ENCODE measurements around the gene ANKRD60.

Gene ANKRD60

DNA sequence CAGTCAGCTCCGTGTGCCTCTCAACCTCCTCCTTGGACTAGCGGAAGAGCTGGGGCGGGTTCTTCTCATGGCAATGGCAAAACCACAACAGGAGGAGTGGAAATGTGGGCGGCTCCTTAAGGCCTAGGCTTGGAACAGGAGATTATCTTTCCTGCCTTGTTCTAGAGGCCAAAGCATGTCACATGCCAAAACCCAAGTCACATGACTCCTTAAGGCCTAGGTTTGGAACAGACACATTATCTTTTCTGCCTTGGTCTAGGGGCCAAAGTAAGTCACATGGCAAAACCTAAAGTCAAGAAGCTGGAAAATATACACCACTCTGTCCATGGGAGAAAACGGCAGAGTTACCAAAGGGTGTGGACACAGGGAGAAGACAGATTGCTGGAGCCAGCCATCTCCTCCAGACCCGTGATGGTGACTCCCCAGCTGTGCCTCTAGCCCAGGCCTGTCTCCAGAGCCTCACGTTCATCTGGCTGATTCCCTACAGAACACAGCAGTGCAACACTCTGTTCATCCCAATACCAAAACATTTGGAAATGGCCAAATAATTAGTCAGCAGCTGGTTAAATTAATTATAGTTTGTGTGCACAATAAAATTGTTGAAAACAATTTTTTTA, 34.2 kb downstream of the ANKRD60 start:
- no peak for DNase-seq (ENCODE audit: low read depth in 2 of 2, low spot score in 1 of 2)

DNA sequence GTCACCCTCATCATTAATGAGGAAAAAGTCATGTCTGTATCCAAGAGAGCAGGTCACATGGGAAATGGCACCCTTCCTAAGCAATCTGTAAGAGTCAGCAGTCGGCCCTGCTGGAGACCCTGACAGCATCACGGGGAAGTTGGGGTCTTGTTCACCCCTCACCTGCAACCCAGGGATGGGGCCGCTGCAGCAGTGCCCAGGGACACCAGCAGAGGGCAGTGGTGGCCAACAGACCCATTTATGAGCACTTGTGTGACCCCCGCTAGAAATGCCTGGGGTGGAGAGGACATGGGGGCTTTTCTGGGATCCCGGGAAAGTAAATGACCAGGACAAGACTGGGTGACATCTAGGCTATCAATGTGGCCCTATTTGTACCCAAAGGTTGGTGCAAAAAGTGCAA, 35.9 kb downstream of the ANKRD60 start:
- peak in 1 of 2 donors; percentile 6 for DNase-seq (ENCODE audit: low read depth in 2 of 2, low spot score in 1 of 2)

DNA sequence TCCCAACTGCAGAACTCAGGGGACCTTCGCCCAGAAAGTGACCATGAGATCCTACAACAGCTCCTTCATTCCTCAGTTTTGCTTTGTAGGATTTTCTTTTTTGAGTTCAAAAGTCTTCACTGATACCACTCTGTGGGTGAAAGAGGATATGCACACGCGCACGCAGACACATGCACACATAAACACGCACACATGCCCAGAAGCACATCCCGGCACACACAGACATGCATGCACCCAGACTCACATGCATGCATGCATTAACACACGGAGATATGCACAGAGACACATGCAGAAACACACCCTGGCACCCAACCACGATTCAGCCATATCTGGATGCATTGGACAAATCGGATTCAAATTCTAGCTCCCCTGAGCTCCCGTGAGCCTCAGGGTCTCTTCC, 36.4 kb downstream of the ANKRD60 start:
- no peak for DNase-seq (ENCODE audit: low read depth in 2 of 2, low spot score in 1 of 2)

DNA sequence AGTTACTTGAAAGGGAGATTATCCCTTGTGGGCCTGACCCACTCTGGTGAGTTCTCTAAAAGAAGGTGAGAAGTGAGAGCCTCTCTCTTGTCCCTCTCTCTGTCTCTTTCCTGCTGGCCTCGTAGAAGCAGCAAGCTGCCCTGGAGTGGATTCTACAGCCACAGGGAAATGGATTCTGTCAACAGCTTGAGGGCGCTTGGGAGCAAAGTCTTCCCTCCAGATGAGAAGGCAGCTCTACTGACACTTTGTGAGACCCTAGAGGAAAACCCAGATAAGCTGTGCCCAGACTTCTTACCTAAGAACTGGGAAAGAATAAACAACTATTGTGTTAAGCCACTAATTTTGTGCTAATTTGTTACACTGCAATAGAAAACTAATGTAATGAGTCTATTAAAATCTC, 39.9 kb downstream of the ANKRD60 start:
- DNase-seq (ENCODE audit: low read depth in 2 of 2, low spot score in 1 of 2): no peak

DNA sequence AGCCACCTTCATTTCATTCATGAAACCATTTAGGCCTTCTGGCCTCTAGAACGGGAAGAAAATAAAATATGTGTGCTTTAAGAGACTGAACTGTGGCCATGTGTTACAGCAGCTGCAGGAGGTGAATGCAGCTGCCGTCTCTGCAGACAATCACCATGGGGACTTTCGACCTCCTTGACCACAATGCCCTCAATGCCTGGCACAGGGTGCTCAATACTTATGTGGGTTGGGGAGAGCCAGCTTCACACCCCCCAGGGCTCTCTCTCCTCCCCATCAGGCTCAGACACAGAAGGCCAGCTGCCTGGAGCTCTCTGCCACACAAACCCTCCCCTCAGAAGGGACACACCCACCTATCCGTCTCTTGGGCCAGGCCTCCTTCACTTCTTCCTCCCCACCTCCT, 43.5 kb downstream of the ANKRD60 start:
- DNase-seq (ENCODE audit: low read depth in 2 of 2, low spot score in 1 of 2): no peak

DNA sequence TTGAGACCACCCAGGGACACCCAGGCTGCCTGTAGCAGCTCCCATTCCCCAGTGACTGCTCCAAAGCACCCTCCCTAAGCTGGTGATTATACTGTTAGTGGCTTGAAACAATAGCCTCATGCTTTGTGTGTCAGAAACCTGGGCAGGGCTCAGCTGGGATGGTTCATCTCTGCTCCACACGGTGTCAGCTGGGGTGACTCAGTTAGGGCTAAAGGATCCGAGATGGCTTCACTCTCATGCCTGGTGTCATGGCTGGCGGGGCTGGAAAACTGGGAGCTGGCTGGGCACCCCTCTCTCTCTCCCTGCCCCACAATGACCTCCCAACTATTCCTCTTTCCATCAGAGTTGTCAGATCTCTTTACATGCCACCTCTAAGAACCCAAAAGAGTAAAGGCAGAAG, 44.4 kb downstream of the ANKRD60 start:
- DNase-seq (ENCODE audit: low read depth in 2 of 2, low spot score in 1 of 2): no peak

DNA sequence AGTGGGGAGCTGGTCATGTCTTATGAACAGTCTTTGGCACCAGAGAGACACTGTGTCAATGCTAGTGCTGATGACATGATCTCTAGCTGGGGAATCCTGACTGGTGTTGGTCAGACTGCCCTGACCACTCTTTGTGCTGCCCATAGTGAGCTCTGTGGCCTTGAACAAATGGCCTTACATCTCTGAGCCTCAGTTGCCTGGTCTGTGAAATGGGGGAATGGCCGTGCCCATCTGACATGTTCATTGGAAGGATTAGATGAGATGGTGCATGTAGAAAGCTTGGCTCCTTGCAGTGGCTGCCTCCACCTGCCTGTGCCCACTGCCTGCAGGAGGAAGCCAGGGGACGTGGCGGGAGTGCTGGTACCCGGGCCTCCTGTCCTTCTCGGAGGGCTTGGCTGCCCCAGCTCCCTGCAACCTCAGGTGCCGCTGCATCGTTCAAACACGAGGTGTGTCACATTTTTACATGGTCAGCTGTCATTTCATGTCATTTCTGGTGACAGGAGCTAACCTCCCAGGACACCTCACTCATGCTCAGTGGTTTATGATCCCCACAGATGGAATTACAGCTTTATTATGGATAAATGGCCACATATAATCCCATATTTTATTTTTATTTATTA, 45.8 kb downstream of the ANKRD60 start:
- no peak for DNase-seq (ENCODE audit: low read depth in 2 of 2, low spot score in 1 of 2)

DNA sequence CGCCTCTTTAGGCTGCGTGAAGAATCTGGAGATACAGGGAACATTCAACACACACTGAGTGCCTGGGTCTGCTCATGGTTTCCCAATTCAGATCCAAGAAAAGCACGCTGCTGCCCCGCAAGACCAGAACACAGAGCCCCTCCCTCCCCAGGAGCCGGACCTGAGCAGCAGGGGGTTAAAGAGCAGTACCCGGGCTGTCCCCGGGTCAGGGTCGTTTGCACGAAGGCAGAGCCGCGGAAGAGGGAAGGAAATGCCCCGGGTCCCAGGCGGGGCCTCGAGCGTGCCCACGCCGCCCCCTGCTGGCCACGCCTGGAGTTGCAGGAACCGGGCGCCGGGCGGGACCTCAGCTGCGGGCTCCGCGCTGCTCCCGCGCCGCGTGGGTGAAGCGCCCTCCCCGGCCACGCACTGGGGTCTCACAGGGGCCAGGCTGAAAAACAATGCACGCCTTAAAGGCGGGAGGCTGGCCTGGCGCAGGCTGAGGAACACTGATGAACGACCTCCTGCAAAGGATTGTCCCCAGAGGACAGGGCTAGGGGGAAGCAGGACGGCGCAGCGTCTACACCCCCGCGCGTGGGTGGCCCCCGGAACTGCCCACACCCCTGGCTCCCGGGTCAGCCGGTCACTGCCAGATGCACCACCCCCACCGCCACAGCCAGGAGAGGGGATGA, 48.9 kb downstream of the ANKRD60 start:
- peak; percentile 10 to 28 for DNase-seq (ENCODE audit: low read depth in 2 of 2, low spot score in 1 of 2)

DNA sequence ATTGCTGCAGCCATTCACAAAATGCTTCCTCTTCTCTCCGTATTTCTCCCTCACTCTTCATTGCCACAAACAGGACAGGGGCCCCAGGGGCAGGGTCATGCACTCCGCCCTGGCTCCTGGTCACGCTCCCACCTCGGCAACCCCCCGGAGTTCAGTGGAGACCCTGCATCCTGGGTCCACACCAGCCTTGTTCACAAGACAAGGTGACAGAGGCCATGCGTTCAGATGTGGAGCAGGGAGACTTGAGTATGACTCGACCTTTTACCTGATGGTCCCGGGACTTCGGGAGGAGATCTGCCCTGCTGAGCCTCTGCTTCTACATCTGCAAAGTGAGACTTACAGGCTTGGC, 49.4 kb downstream of the ANKRD60 start:
- no peak for DNase-seq (ENCODE audit: low read depth in 2 of 2, low spot score in 1 of 2)

DNA sequence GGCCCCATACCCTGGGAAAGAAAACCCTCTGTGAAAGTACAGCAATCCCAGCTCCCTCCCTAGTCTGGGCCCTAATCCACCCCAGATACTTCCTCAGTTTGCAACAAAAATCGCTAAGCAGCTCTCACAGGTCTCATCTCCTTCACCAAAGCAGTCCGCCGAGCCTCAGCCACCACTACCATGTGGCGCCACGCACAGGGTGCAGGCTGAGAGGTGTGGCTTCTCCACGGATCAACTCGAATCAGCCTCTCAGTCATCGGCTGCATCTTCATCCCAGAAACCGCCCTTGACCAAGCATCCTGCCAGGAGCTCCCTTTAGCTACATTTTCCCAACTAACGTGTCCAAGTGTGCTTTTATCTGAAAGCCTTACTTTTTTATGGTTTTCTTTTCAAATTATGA, 50.7 kb downstream of the ANKRD60 start:
- no peak for DNase-seq (ENCODE audit: low read depth in 2 of 2, low spot score in 1 of 2)

DNA sequence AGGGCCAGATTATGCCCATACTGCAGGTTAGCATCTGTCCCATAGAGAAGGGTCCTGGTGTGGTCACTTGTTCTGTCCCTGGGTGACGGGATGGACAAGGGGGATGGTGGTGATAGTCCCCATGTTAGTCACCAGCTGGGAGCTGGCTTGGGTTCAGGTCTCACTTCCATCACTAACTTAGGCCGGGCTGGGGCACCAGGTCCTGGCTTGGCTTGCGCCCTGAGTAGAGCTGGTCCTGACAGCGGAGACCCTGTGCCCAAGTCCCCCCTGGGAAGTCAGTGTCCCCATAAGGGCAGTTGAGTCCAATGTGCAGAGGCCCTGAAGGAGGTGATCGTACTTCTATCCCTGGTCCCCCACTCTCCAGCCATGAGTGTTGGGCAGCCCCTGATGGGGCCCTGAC, 52.6 kb downstream of the ANKRD60 start:
- DNase-seq (ENCODE audit: low read depth in 2 of 2, low spot score in 1 of 2): no peak

DNA sequence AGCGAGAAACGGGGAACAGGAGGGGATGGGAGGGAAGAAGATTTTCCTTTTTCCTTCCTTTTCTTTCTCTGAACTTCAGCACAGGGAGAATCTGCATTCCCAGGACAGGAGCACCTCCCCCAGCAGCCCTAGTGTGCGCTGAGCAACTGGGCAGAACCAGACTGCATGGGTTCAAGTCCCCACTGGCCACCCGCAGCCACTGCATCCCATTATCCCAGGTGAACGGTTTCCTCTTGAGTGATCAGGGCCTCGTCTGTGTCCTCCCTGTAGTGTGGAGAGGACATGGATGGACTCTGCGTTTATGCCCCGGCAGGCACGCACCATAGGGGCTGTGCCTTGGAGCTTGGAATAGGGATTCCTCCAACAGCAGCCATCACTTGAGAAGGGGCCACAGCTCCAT, 53.0 kb downstream of the ANKRD60 start:
- no peak for DNase-seq (ENCODE audit: low read depth in 2 of 2, low spot score in 1 of 2)

DNA sequence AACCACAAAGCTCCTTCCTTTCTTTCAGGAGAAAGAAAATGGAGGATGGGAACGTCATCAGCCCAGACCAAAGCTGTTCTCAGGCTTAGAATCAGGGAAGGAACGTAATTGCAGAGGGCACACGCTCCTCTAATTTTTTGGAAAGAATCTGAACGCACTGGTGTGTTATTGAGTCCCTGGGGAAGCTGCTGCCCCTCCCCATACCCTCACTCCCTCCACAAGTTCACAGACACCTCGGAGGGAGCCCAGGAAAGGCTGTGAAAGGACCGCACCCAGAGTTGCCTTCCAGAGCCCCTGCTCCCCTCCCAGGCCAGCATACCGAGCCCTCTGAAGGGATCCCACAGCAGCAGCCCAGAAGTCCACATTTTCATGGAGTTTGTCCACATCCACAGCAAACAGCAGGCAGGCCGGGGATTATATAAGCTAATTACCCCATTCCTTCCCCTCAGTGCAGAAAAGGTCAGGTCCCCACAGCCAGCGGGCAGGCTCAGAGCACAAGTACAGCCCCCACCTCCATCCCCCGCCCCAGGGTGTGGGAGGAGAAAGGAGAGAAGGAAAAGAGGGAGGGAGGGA, 53.7 kb downstream of the ANKRD60 start:
- no peak for DNase-seq (ENCODE audit: low read depth in 2 of 2, low spot score in 1 of 2)

DNA sequence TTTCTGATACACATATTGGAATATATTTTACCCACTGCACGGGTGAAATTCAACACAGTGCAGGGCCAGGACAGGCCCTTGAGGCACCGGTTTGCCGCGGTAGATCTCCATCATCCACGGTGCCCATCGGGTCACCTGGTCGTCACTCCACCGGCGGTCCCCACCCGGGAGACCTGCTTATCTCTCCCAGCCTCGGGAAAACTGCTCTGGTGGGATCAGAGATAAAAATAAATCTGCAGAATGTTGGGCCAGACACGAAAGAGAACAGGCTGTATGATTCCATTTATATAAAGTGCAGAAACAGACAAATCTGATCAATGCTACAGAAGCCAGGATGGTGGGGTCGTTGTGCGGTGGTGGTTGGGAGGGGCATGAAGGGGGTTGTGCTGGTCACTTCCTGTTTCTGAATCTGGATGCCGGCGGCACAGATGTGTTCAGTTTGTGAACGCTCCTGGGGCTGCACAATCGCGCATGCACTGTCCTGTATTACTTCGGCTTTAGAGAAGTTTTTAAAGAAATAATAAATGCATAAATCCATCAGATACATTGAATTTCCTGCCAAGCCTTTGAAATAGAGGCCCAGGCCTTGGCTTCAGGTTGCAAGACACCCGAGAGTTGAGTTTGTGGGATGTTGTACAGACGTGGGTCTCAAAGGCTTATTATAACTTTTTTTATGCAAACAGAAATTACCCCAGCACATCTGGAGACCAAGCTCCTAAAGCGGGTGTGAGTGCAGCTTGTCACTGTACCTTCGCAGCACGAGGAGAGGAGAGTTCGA, 54.3 kb downstream of the ANKRD60 start:
- no peak for DNase-seq (ENCODE audit: low read depth in 2 of 2, low spot score in 1 of 2)

DNA sequence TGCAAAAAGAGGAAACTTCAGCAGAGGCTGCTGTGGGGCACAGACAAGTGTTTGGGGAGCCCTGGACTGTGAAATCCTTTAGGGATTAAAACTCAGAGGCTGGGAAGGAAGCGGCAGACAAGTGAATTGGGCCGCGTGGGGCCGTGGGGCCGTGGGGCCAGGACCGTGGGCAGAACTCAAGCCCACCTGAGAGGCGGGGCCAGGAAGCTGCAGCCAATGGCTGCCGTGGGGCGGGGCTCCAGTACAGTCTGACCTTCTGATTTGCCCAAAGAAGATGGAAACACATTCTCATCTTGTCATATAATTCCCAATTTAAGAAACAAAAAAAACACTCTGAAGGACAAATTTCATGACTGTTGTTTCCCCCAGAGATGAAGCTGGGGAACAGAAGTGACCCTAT, 55.4 kb downstream of the ANKRD60 start:
- no peak for DNase-seq (ENCODE audit: low read depth in 2 of 2, low spot score in 1 of 2)

DNA sequence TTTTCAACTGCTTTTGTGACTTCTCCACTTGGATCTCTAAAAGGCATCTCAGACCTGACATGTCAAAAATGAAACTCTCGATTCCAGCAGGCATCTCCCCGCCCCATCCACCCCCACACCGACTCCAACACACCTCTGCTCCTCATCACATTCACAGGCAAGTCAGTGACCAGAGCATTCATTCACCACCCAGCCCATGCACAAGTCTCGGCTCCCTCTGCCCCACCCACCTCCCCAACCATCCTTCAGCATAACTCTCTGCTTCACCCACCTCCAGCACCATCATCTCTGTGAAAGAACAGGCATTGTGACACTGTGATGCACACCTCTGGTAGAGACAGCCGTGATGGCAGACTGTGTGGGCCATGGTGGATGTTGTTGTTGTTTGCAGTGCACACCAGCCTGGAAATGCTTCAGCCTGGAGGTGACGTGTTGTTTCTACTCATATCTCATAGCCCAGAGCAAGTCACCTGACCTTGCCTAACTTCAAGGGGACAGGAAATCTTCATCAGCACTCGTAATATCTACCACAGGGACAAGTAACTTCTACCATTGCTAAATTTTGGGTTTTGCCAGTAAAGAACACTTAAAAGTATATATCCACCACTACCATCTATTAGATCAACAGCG, 56.5 kb downstream of the ANKRD60 start:
- no peak for DNase-seq (ENCODE audit: low read depth in 2 of 2, low spot score in 1 of 2)

DNA sequence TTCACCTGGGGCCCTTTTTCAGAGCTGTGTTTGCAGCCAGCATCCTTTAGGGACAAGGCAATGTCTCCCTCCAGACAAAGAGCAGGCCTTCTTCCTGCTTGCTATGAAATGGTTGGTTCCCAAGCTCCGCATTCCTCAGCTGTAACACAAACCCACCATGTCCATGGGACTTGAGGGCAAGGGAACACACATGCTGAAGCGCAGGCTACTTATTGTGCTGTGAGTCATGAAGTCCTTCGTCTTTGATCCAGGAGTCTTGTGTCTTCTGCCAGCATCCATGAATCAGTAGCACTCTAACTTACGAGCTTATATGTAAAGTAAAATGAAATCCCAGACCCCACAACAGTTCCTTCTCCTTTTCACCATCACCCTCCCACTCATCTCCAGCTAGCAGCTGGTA, 59.0 kb downstream of the ANKRD60 start:
- no peak for DNase-seq (ENCODE audit: low read depth in 2 of 2, low spot score in 1 of 2)

DNA sequence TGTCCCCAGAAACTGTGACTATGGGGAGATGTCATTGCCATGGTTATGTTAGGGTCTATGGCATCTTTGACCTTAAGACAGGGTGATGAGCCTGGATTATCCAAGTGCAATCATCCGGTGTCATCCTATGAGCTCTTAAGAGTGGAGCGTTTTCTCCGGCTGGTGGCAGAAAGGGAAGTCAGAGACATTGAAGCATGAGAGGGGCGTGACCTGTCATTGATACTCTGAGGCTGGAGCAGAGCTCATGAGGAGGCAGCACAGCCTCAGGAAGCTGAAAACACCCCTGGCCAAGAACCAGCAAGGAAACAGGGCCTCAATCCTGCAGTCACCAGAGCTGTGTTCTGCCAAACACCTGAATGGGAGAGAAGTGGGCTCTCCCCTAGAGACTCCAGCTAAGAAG, 59.6 kb downstream of the ANKRD60 start:
- DNase-seq (ENCODE audit: low read depth in 2 of 2, low spot score in 1 of 2): no peak

DNA sequence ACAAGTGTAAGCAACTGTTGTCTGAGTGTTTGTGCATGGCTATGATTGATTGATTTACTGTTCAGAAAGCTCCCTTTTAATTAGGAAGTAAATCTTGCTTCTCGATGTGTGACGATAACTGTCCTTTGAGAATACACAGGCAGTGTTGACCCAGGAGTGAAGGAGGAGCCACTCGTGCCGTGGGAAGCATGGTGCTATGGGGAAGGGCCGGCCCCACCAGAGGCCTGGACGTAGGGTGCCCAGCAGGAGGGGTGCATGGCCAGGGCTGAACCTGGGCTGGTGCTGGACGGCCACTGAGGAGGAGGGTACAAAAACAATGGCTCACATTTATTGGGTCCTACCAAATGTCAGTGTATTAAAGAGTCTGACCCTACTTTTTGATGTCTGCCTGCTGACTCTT, 60.7 kb downstream of the ANKRD60 start:
- no peak for DNase-seq (ENCODE audit: low read depth in 2 of 2, low spot score in 1 of 2)

Measured in stimulated activated CD8-positive, alpha-beta memory T cell treated with anti-CD3 and anti-CD28 coated beads, Interleukin-4, amount 100 ng/mL, for 4 hours (primary cell).